Activated T-helper 1 cell treated with anti-CD3 and anti-CD28 coated beads, Interleukin-12 subunit alpha, Interleukin-12 subunit beta, Interleukin-2, Interleukin-4 antibody, amounts not matched to agents 30 ng/mL and 10 ng/mL and 1 ng/mL, durations not matched to agents 14 hours and 24 hours and 36 hours (primary cell): ENCODE measurements around the gene DSN1. TPM values are rescaled to one million over a fixed set of nuclear protein-coding genes. Genes with fewer than 3 reads are reported as not detected.

ENCODE experiments used
- DNase-seq: peaks from one replicate; pipeline ENCODE4 v3.0.0; 2021; ENCODE audit warnings: low spot score
- H3K27ac Mint-ChIP-seq: one replicate; pipeline ENCODE4 v1.8.0; 2021; ENCODE audit warnings: mild to moderate bottlenecking, mixed read lengths
- H3K27me3 Mint-ChIP-seq: one replicate; pipeline ENCODE4 v1.8.0; 2022; ENCODE audit warnings: mild to moderate bottlenecking, moderate library complexity, mixed read lengths; ENCODE audit not compliant: insufficient read depth
- H3K36me3 Mint-ChIP-seq: one replicate; pipeline ENCODE4 v1.8.0; 2021; ENCODE audit warnings: low read depth, mixed read lengths
- H3K4me1 Mint-ChIP-seq: one replicate; pipeline ENCODE4 v1.8.0; 2021; ENCODE audit warnings: low read depth, mixed read lengths
- H3K4me3 Mint-ChIP-seq: one replicate; pipeline ENCODE4 v1.8.0; 2021; ENCODE audit warnings: mild to moderate bottlenecking, moderate library complexity, mixed read lengths
- H3K9me3 Mint-ChIP-seq: one replicate; pipeline ENCODE4 v1.8.0; 2021; ENCODE audit warnings: mixed read lengths
- intact Hi-C: fragments of 100-400 bp; cut with micrococcal nuclease; formaldehyde crosslinking; loops from one replicate; pipeline ENCODE4 v1.15.1; 2024
- total RNA-seq: library from RNA; stranded (reverse); gene quantifications from 2 replicates; pipeline ENCODE4 v1.2.3, GENCODE V29; 2022

The DSN1 gene
- 23.2 and 29.0 TPM in 2 replicates for total RNA-seq

GRCh38 chr20:36773597-36774390 is at the start of gene DSN1:
Gene DSN1 (minus strand): TSS chr20:36773763. CDS start chr20:36771458, 2,305 bp downstream.
- intact Hi-C loops = loop anchor here (1.0 to 5.0 kb wide), 9 partner anchors 27 to 821 kb away; partner anchors contain the start of genes NDRG3, RAB5IF, SCAND1 and TGIF2
- no peaks in the 10 kb centered on the region for H3K9me3 Mint-ChIP-seq

GRCh38 chr20:36823121-36823520 is 49.6 kb upstream of the DSN1 start:
- Mint-ChIP-seq H3K27me3 (peaks cover 4% of the 10 kb centered on the region), H3K9me3 (no peaks in the 10 kb centered on the region), H3K36me3 (no peaks in the 10 kb centered on the region), H3K4me3 (no peak overlapping the region), H3K27ac (no peak overlapping the region), H3K4me1 (peaks cover 9% of the 10 kb centered on the region)
- no peak for DNase-seq
- intact Hi-C loops = no loop called here

More at GRCh38 chr20:36773597-36774390, at the start of gene DSN1:
- H3K27me3 Mint-ChIP-seq = peaks cover 6% of the 10 kb centered on the region
- peak; percentile 98 for DNase-seq
- peak within 1 kb of the TSS; percentile 86 for H3K4me3 Mint-ChIP-seq
- peaks cover 48% of the 10 kb centered on the region for H3K4me1 Mint-ChIP-seq
- H3K36me3 Mint-ChIP-seq = peaks cover 7% of the 10 kb centered on the region
- peak within 1 kb of the TSS; percentile 95 for H3K27ac Mint-ChIP-seq

GRCh38 chr20:36821964-36822437 is 48.4 kb upstream of the DSN1 start:
- H3K9me3 Mint-ChIP-seq = no peaks in the 10 kb centered on the region
- no peaks in the 10 kb centered on the region for H3K36me3 Mint-ChIP-seq
- H3K4me1 Mint-ChIP-seq = no peaks in the 10 kb centered on the region
- intact Hi-C loops = no loop called here
- H3K27me3 Mint-ChIP-seq = peaks cover 7% of the 10 kb centered on the region
- no peak overlapping the region for H3K4me3 Mint-ChIP-seq
- DNase-seq = no peak
- no peak overlapping the region for H3K27ac Mint-ChIP-seq

- no peak for DNase-seq
- no peak overlapping the region for H3K4me3 Mint-ChIP-seq
- H3K27ac Mint-ChIP-seq = no peak overlapping the region
- no peaks in the 10 kb centered on the region for H3K4me1 Mint-ChIP-seq
- H3K36me3 Mint-ChIP-seq = no peaks in the 10 kb centered on the region
- H3K9me3 Mint-ChIP-seq = no peaks in the 10 kb centered on the region
- intact Hi-C loops = no loop called here
- H3K27me3 Mint-ChIP-seq = peaks cover 7% of the 10 kb centered on the region
These were observed 47.4 kb upstream of the DSN1 start for GRCh38 chr20:36820928-36821327.

- no peaks in the 10 kb centered on the region for H3K36me3 Mint-ChIP-seq
- no peaks in the 10 kb centered on the region for H3K9me3 Mint-ChIP-seq
These were observed 46.5 kb upstream of the DSN1 start for GRCh38 chr20:36820073-36820472.

GRCh38 chr20:36819659-36820058 is 46.1 kb upstream of the DSN1 start:
- Mint-ChIP-seq H3K4me3 (no peak overlapping the region), H3K27ac (no peak overlapping the region), H3K36me3 (no peaks in the 10 kb centered on the region), H3K27me3 (peaks cover 7% of the 10 kb centered on the region), H3K4me1 (no peaks in the 10 kb centered on the region), H3K9me3 (no peaks in the 10 kb centered on the region)
- intact Hi-C loops = no loop called here
- DNase-seq = no peak

More at GRCh38 chr20:36820073-36820472, 46.5 kb upstream of the DSN1 start:
- no peak overlapping the region for H3K27ac Mint-ChIP-seq
- intact Hi-C loops = no loop called here
- H3K4me3 Mint-ChIP-seq = no peak overlapping the region
- H3K27me3 Mint-ChIP-seq = peaks cover 7% of the 10 kb centered on the region
- no peak for DNase-seq
- H3K4me1 Mint-ChIP-seq = no peaks in the 10 kb centered on the region

GRCh38 chr20:36818861-36819260 is 45.3 kb upstream of the DSN1 start:
- peaks cover 7% of the 10 kb centered on the region for H3K27me3 Mint-ChIP-seq
- H3K4me1 Mint-ChIP-seq = no peaks in the 10 kb centered on the region

GRCh38 chr20:36818185-36818584 is 44.6 kb upstream of the DSN1 start:
- peaks cover 7% of the 10 kb centered on the region for H3K27me3 Mint-ChIP-seq
- H3K4me1 Mint-ChIP-seq = no peaks in the 10 kb centered on the region
- intact Hi-C loops = no loop called here
- no peaks in the 10 kb centered on the region for H3K36me3 Mint-ChIP-seq
- H3K4me3 Mint-ChIP-seq = no peak overlapping the region
- no peak overlapping the region for H3K27ac Mint-ChIP-seq
- no peaks in the 10 kb centered on the region for H3K9me3 Mint-ChIP-seq
- no peak for DNase-seq

More at GRCh38 chr20:36818861-36819260, 45.3 kb upstream of the DSN1 start:
- Mint-ChIP-seq H3K36me3 (no peaks in the 10 kb centered on the region), H3K4me3 (no peak overlapping the region), H3K9me3 (no peaks in the 10 kb centered on the region), H3K27ac (no peak overlapping the region)
- DNase-seq = no peak
- intact Hi-C loops = no loop called here

GRCh38 chr20:36817496-36817895 is 43.9 kb upstream of the DSN1 start:
- peaks cover 7% of the 10 kb centered on the region for H3K27me3 Mint-ChIP-seq
- H3K9me3 Mint-ChIP-seq = no peaks in the 10 kb centered on the region
- H3K27ac Mint-ChIP-seq = no peak overlapping the region
- DNase-seq = no peak
- intact Hi-C loops = no loop called here
- no peaks in the 10 kb centered on the region for H3K4me1 Mint-ChIP-seq
- no peak overlapping the region for H3K4me3 Mint-ChIP-seq
- H3K36me3 Mint-ChIP-seq = no peaks in the 10 kb centered on the region

- Mint-ChIP-seq H3K9me3 (no peaks in the 10 kb centered on the region), H3K4me3 (no peak overlapping the region), H3K4me1 (no peaks in the 10 kb centered on the region), H3K27ac (no peak overlapping the region), H3K27me3 (peaks cover 7% of the 10 kb centered on the region), H3K36me3 (no peaks in the 10 kb centered on the region)
- intact Hi-C loops = no loop called here
- DNase-seq = no peak
These were observed 42.0 kb upstream of the DSN1 start for GRCh38 chr20:36815454-36816091.

- DNase-seq = no peak
- Mint-ChIP-seq H3K4me3 (no peak overlapping the region), H3K27ac (no peak overlapping the region), H3K9me3 (no peaks in the 10 kb centered on the region), H3K27me3 (no peaks in the 10 kb centered on the region), H3K36me3 (no peaks in the 10 kb centered on the region), H3K4me1 (no peaks in the 10 kb centered on the region)
- intact Hi-C loops = no loop called here
These were observed 39.3 kb upstream of the DSN1 start for GRCh38 chr20:36812594-36813463.

GRCh38 chr20:36808317-36809257 is 35.0 kb upstream of the DSN1 start:
- Mint-ChIP-seq H3K4me1 (no peaks in the 10 kb centered on the region), H3K27me3 (no peaks in the 10 kb centered on the region)
- intact Hi-C loops = loop anchor here (1.0 kb wide), 2 partner anchors 55 to 79 kb away; a partner anchor contains a TSS

More at GRCh38 chr20:36808317-36809257, 35.0 kb upstream of the DSN1 start:
- Mint-ChIP-seq H3K36me3 (no peaks in the 10 kb centered on the region), H3K4me3 (no peak overlapping the region), H3K27ac (no peak overlapping the region), H3K9me3 (no peaks in the 10 kb centered on the region)
- peak; percentile 44 for DNase-seq
